Activated naive CD8-positive, alpha-beta T cell (primary cell): ENCODE results near the gene DNAJB5.
A peak's percentile ranks its signal among the peaks of the same experiment; 100 is the strongest.

Source experiments
- H3K27ac Mint-ChIP-seq: one replicate; pipeline ENCODE4 v1.8.0; 2021; ENCODE audit warnings: mixed read lengths
- H3K27me3 Mint-ChIP-seq: one replicate; pipeline ENCODE4 v1.8.0; 2021; ENCODE audit warnings: mixed read lengths
- H3K36me3 Mint-ChIP-seq: one replicate; pipeline ENCODE4 v1.8.0; 2021; ENCODE audit warnings: mixed read lengths
- H3K4me1 Mint-ChIP-seq: one replicate; pipeline ENCODE4 v1.8.0; 2021; ENCODE audit warnings: low read depth, mixed read lengths
- H3K4me3 Mint-ChIP-seq: one replicate; pipeline ENCODE4 v1.8.0; 2021; ENCODE audit warnings: mild to moderate bottlenecking, mixed read lengths
- H3K9me3 Mint-ChIP-seq: one replicate; pipeline ENCODE4 v1.8.0; 2021; ENCODE audit warnings: low read depth, mixed read lengths

The DNAJB5 gene

DNA sequence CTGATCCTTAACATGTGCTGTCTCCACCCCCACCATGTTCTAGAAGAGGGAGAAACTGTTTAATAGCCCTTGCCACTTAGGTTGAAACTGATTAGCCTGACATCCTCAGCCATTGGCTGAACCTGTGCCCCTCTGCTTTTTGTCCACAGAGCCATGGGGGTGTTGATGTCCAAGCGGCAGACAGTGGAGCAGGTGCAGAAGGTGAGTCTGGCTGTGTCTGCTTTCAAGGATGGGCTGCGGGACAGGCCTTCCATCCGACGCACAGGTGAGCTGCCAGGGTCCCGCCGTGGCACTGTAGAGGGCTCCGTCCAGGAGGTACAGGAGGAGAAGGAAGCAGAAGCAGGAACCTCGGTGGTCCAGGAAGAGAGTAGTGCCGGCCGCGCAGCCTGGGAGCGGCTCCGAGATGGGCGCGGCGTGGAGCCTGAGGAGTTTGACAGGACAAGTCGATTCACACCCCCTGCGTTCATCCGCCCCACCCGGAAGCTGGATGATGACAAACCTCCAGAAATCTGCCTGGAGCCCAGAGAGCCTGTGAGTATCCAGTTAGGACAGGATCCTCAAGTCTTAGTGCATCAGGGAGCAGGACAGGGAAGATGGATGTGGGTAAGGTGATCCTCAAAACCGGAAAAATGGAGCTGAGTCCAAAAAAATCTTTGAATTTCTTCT is 18.3 kb upstream of the DNAJB5 start:
- H3K4me1 Mint-ChIP-seq = no peaks in the 10 kb centered on the region
- H3K27me3 Mint-ChIP-seq = peaks cover 11% of the 10 kb centered on the region
- no peaks in the 10 kb centered on the region for H3K36me3 Mint-ChIP-seq
- H3K4me3 Mint-ChIP-seq = no peak overlapping the region
- no peaks in the 10 kb centered on the region for H3K9me3 Mint-ChIP-seq
- H3K27ac Mint-ChIP-seq = no peak overlapping the region

DNA sequence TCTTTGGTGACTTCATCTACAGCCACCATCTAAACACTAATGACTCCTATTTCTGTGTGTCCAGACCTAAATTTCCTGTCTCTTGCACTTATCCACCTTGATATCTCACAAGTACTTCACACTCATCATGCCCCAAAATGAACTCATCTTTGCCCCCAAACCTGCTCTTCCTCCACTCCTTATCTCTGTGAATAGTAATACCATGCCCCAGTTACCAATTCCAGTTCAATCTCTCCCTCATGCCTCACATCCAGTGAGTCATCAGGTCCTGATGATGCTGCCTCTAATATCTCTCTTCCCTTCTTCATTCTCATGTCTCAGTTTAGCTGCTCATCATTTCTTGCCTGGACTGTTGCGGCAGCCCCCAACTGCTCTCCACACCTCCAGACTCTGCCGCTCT is 14.9 kb upstream of the DNAJB5 start:
- Mint-ChIP-seq H3K36me3 (no peaks in the 10 kb centered on the region), H3K4me3 (no peak overlapping the region), H3K4me1 (no peaks in the 10 kb centered on the region), H3K27me3 (no peaks in the 10 kb centered on the region), H3K9me3 (no peaks in the 10 kb centered on the region), H3K27ac (no peak overlapping the region)

DNA sequence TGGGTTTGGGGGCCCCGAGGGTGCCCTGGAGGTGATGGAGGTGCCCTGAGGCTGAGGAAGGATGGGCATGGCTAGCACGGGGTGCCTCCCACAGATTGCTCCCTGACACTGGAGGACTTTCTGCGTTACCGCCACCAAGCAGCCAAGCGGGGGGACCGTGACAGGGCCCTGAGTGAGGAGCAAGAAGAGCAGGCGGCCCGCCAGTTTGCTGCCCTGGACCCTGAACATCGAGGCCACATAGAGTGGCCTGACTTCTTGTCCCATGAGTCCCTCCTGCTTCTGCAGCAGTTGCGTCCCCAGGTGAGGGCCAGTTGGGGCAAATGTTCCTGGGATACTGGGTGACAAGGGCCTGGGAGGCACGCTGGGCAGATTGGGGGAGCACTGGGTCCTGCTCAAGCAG is 13.1 kb upstream of the DNAJB5 start:
- Mint-ChIP-seq H3K9me3 (no peaks in the 10 kb centered on the region), H3K4me3 (no peak overlapping the region), H3K27ac (no peak overlapping the region), H3K36me3 (no peaks in the 10 kb centered on the region), H3K27me3 (no peaks in the 10 kb centered on the region), H3K4me1 (peaks cover 1% of the 10 kb centered on the region)

DNA sequence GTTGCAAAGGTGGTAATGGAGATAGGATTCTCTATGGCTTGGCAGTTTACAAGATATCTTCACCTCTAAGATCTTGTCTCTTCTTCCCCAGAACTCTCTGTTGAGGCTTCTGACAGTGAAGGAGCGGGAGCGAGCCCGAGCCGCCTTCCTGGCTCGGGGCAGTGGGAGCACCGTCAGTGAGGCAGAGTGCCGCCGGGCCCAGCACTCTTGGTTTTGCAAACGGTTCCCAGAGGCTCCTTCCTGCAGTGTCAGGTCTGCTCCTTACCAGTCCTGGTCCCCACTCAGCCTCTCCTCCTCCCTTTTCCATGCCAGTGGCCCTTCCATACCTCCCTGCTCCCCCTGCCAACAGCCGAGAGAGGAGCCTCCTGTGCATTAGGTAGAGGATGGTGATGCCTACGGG is 12.6 kb upstream of the DNAJB5 start:
- Mint-ChIP-seq H3K9me3 (no peaks in the 10 kb centered on the region), H3K27me3 (no peaks in the 10 kb centered on the region), H3K4me1 (peaks cover 2% of the 10 kb centered on the region), H3K36me3 (no peaks in the 10 kb centered on the region), H3K27ac (no peak overlapping the region), H3K4me3 (no peak overlapping the region)

DNA sequence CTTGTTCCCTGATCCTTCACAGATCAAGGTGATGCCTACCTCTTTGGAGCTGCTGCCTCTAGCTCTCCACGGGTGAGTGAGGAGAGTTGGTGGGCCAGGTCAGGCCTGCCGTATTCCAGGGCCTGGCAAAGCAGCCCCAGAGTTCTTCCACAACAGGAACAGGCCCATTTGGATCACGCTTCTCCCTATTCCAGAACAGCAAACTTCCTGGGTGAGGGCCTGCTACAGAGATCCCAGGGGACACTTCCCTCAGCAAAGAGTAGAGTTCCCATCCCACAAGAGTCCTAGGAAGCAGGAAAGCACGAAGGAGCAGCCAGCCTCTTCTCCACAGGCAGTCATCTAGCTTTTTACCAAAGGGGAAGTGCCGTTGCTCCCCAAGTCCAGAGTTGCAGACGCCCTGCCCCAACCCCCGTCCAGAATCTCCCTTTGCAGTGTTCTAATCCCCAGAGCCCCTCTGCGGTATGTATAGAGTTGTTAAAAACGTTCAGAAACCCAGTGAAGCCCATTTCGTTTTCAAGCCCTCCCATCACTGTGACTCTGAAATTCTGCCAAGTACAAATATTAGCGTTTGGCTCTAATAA is 9.3 kb upstream of the DNAJB5 start:
- H3K36me3 Mint-ChIP-seq = no peaks in the 10 kb centered on the region
- no peaks in the 10 kb centered on the region for H3K27me3 Mint-ChIP-seq
- H3K4me3 Mint-ChIP-seq = no peak overlapping the region
- peaks cover 32% of the 10 kb centered on the region for H3K4me1 Mint-ChIP-seq
- no peaks in the 10 kb centered on the region for H3K9me3 Mint-ChIP-seq
- H3K27ac Mint-ChIP-seq = no peak overlapping the region

DNA sequence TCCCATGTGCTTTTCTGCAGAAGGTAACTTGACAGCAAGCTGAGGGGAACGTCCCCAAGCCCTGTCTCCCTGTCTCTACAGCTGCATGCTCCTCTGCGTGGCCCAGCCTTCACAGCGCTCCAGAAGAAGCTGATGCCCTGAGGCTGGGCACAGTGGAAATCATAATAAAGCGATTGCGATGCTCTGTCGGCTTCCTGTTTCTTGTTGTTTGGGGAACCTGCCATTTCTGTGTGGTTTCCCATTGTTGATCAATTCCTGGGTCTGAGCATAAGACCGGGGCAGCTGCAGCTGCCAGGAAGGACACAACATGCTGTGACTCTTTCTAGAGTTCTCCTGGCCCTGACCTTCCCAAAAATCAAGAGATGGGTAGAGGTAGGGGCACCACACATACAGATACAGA is 7.2 kb upstream of the DNAJB5 start:
- peaks cover 49% of the 10 kb centered on the region for H3K4me1 Mint-ChIP-seq
- no peaks in the 10 kb centered on the region for H3K9me3 Mint-ChIP-seq
- no peaks in the 10 kb centered on the region for H3K27me3 Mint-ChIP-seq
- no peak overlapping the region for H3K4me3 Mint-ChIP-seq
- no peak overlapping the region for H3K27ac Mint-ChIP-seq
- H3K36me3 Mint-ChIP-seq = no peaks in the 10 kb centered on the region

DNA sequence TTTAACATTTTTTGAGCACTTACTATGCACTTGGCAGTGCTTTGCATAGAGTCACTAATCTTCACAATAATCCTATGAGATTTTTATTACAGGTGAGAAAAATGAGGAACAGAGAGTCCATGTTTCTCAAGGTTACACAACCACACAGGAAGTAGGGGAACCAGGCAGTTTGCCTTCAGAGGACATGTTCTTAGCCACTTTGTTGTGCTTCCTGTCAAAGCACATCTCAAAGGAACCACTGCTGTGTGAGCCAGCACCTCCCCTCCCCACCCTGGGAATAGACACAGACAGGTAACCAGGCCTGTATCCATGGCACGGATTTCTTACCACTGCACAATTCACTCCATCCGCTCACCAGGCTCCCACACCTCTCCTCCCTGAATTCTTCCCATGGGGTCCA is 6.3 kb upstream of the DNAJB5 start:
- Mint-ChIP-seq H3K4me3 (peak overlapping the region; percentile 11), H3K9me3 (no peaks in the 10 kb centered on the region), H3K36me3 (no peaks in the 10 kb centered on the region), H3K27me3 (no peaks in the 10 kb centered on the region), H3K27ac (peak overlapping the region; percentile 16), H3K4me1 (peaks cover 52% of the 10 kb centered on the region)

DNA sequence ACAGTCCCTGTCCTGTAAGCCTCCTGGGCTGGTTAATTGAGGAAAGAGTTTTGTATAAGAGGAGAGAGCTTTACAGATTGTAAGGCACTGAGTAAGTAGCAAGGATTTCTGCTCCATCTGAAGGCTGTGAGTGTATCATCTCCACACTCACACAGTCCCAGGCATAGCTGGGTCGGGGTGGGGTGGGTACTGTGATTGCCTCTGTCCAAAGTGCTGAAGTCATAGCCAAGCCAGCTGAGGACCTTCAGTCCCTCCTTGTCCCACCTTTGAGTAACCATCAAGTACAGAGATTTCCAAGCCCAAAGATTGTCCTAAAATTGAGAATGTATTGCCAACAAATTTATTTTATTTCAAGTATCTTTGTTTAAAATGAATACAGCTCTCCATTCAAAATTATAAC is 5.5 kb upstream of the DNAJB5 start:
- Mint-ChIP-seq H3K4me3 (peak overlapping the region; percentile 13), H3K36me3 (no peaks in the 10 kb centered on the region), H3K27ac (no peak overlapping the region), H3K9me3 (no peaks in the 10 kb centered on the region), H3K27me3 (no peaks in the 10 kb centered on the region), H3K4me1 (peaks cover 58% of the 10 kb centered on the region)

DNA sequence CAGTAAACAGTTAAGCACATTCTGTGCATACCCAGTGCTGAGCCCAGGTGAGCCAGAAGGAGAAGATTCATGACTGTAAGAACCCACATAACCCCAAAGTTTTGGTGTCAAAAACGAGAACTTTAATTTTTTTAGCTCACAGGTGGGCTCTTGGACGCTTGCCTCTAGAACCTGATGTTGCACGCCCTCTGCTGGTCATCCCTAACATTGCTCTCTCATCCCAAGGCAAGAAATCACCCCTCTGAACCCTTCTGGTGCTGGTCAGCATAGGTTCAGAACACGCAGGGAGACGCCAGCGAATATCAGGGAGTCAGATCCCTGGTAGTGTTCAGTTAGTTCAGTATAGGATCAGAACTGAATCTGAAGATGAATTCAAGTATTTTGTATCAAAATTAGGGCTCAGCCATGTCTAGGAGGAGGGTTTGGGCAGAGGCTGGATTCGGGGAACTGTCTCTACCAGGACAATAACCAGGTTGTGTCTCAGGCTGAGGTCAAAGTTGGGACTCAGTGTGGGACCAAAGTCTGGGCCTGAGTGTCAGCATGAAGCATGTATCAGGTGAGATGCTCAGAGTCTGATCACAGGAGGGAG is 4.1 kb upstream of the DNAJB5 start:
- no peaks in the 10 kb centered on the region for H3K36me3 Mint-ChIP-seq
- peak overlapping the region; percentile 46 for H3K27ac Mint-ChIP-seq
- no peaks in the 10 kb centered on the region for H3K9me3 Mint-ChIP-seq
- H3K4me3 Mint-ChIP-seq = peak overlapping the region; percentile 68
- H3K4me1 Mint-ChIP-seq = peaks cover 63% of the 10 kb centered on the region
- H3K27me3 Mint-ChIP-seq = no peaks in the 10 kb centered on the region

DNA sequence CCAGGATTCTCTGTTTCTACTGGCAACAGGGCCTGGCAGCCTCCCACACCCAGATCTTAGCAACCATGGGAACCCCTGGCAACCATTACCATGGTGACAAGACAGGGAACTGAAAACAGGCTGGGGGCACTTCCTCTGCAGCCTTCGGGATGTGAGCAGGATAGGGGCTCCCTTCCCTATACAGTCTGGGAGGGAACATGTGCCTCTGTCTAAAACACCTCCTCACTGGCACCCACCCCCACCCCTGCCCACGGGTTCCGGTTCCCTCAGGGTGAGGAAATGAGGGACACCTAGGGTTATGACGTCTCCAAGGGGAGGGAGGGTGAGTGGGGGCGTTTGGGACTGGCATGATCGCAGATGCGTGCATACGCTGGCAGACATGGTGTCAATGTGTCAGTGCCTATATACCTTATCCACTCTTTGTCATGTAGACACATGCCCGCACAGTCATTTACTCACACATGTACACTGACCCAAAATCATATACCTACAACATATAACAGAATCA is 3.0 kb upstream of the DNAJB5 start:
- no peaks in the 10 kb centered on the region for H3K9me3 Mint-ChIP-seq

DNA sequence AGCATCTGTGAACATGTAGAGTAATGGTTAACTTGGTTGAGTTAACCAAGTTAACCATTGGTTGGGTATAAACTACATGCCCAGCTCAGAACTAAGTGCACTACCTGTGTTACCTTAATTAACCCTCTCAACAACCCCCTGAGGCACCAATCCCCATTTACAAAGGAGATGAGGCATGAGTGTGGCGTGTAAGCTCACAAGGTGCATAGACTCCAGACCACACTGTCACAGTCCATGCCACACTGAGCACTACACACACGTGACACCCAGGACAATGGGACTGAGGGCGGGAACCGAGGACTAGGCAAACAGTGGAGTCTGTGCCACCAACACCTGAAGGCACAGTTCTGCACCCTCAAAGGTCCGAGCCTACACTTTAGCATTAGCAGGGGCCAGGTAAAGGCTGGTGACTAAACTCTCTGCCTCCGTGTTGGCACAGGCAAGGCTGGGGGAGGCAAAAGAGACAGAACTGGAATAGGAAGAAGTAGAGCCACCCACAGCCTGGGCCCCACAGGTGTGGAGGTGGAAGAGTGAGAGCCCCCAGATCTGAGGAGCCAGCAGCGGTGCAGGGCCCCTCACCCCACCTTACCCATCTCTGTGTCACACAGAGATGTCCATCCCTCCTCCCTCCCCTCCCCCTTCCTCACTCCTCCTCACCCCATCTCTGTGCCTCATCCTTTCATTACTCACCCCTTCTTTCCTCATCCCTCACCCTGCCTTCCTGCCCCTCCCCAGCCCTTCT is 2.2 kb upstream of the DNAJB5 start:
- H3K36me3 Mint-ChIP-seq = no peaks in the 10 kb centered on the region
- peaks cover 72% of the 10 kb centered on the region for H3K4me1 Mint-ChIP-seq
- H3K27me3 Mint-ChIP-seq = no peaks in the 10 kb centered on the region
- peak overlapping the region; percentile 31 for H3K27ac Mint-ChIP-seq
- H3K4me3 Mint-ChIP-seq = peak overlapping the region; percentile 42
- H3K9me3 Mint-ChIP-seq = no peaks in the 10 kb centered on the region

More for the DNA sequence above, 3.0 kb upstream of the DNAJB5 start:
- peaks cover 69% of the 10 kb centered on the region for H3K4me1 Mint-ChIP-seq
- peak overlapping the region; percentile 31 for H3K4me3 Mint-ChIP-seq
- peak overlapping the region; percentile 31 for H3K27ac Mint-ChIP-seq
- no peaks in the 10 kb centered on the region for H3K27me3 Mint-ChIP-seq
- no peaks in the 10 kb centered on the region for H3K36me3 Mint-ChIP-seq

DNA sequence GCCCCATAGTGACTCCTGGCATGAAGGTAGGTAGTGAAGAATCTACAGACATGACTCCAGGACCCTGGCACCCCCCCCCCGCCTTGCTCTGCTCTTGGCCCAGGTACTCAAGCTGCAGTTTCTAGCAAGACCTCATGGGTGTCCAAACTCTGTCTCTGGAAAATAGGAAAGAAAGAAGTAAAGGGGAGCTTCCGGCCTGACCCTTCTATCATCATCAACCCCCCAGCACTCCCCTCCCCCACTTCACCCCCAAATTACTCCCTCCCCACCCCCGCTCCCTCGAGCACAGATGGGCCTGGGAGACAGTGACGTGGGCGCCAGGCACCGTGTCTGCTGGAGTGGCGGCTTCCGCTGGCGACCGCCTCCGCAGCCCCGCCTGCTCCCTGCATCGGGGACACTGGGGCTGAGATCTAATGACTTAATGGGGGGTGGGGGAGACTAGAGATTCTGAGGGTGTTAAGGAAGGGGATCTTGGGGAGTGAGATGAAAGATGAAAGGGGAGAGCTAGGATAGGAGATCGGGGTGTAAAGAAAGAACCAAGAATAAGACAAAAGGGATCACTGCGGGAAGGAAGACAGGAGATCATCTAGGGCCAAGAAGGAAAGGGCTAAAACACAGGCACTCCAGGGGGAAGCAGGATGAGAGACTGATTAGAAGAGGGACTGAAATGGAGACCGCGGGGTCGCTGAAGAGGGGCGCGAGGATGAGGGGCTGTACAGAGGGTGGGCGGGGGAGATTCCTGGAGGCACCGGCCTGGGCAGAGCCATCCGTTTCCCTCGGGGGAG is 1.1 kb upstream of the DNAJB5 start:
- Mint-ChIP-seq H3K9me3 (no peaks in the 10 kb centered on the region), H3K36me3 (no peaks in the 10 kb centered on the region), H3K4me1 (peaks cover 71% of the 10 kb centered on the region), H3K27me3 (no peaks in the 10 kb centered on the region), H3K4me3 (peak overlapping the region; percentile 99), H3K27ac (peak overlapping the region; percentile 92)

DNA sequence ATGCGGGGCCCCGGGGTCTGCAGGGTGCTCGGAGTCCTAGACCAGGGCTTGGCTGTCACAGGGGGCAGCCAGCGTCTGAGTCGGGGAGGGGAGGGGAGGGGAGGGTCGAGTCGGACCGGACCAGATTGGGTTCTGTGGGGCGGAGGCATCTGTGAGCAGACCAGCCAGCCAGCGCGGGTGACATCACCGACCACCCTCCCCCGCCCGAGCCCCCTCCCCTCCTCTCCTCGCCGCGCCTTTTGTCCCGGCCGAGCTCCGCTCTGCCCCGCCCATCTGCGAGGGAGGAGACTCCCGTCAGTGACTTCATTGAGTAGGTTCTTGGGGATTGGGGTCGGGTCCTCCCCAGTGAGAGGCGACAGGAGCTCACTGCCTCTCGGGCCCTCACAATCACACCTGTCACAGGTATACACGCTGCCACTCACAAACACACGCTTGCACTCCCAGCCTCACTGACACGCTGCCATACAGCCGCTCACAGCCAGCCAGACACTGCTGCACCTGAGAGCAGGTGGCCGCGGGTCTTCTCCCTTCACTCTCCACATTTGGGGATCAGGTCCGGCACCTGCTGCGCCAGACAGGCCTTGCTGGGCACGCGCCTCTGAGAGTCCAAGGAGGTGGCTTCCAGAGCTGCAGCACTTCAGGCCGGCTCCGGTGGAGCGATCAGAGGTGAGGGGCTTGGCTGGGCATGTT is 546 bp downstream of the DNAJB5 start:
- peak overlapping the region; percentile 86 for H3K4me3 Mint-ChIP-seq
- H3K9me3 Mint-ChIP-seq = no peaks in the 10 kb centered on the region
- no peak overlapping the region for H3K27ac Mint-ChIP-seq
- no peaks in the 10 kb centered on the region for H3K27me3 Mint-ChIP-seq
- peaks cover 64% of the 10 kb centered on the region for H3K4me1 Mint-ChIP-seq
- no peaks in the 10 kb centered on the region for H3K36me3 Mint-ChIP-seq
